WTC11 (cell line): ENCODE measurements around the gene TIGIT. TPM values are rescaled to one million over a fixed set of nuclear protein-coding genes. Genes with fewer than 3 reads are reported as not detected.

ENCODE experiments used
- ATAC-seq: fragments of 200-7000 bp; cut with Tn5 transposase; 2 replicates; pipeline ENCODE4 v1.10.0; 2021; ENCODE audit warnings: mild to moderate bottlenecking, moderate library complexity
- CTCF ChIA-PET: fragments of 300-600 bp; sonication (Branson Sonifier 250); formaldehyde crosslinking; loops from one replicate; lab custom pipeline; 2021; ENCODE audit warnings: antibody characterized with exemption; lab: Charles Lee
- POLR2A ChIA-PET: fragments of 350-600 bp; sonication (Branson Sonifier 250); formaldehyde crosslinking; loops from one replicate; lab custom pipeline; 2021; ENCODE audit warnings: antibody characterized with exemption; lab: Charles Lee
- DNase-seq: peaks from one replicate; pipeline ENCODE4 v3.0.0; 2021; ENCODE audit warnings: low spot score
- H3K27ac Mint-ChIP-seq: 2 replicates; pipeline ENCODE4 v1.8.0; 2021; ENCODE audit warnings: mixed read lengths
- H3K27me3 Mint-ChIP-seq: 2 replicates; pipeline ENCODE4 v1.8.0; 2021; ENCODE audit warnings: low read depth, mild to moderate bottlenecking, moderate library complexity, mixed read lengths
- H3K36me3 Mint-ChIP-seq: 2 replicates; pipeline ENCODE4 v1.8.0; 2021; ENCODE audit warnings: mixed read lengths
- H3K4me1 Mint-ChIP-seq: 2 replicates; pipeline ENCODE4 v1.8.0; 2022; ENCODE audit warnings: mixed read lengths
- H3K4me3 Mint-ChIP-seq: 2 replicates; pipeline ENCODE4 v1.8.0; 2021; ENCODE audit warnings: mild to moderate bottlenecking, moderate library complexity, mixed read lengths
- H3K9me3 Mint-ChIP-seq: 2 replicates; pipeline ENCODE4 v1.8.0; 2021; ENCODE audit warnings: mixed read lengths
- CBFB ChIP-seq: sonication (generic); formaldehyde crosslinking; IDR thresholded peaks from 2 replicates; pipeline ENCODE4 v1.8.1; 2022; ENCODE audit warnings: mild to moderate bottlenecking, low read depth, missing genetic modification reagents
- CREB1 ChIP-seq: sonication (generic); formaldehyde crosslinking; IDR thresholded peaks from 2 replicates; pipeline ENCODE4 v1.8.0; 2023; ENCODE audit warnings: mild to moderate bottlenecking, missing genetic modification reagents
- HMGA2 ChIP-seq: fragments of 250-450 bp; sonication (Bioruptor Pico); IDR thresholded peaks from 2 replicates; pipeline ENCODE4 v1.4.0; 2021; ENCODE audit warnings: mild to moderate bottlenecking, moderate library complexity
- HMGXB4 ChIP-seq: sonication (generic); formaldehyde crosslinking; IDR thresholded peaks from 2 replicates; pipeline ENCODE4 v1.8.1; 2023; ENCODE audit warnings: mild to moderate bottlenecking, moderate library complexity, missing genetic modification reagents
- total RNA-seq: library from RNA; stranded (reverse); gene quantifications from 3 replicates; pipeline ENCODE4 v1.2.3, GENCODE V29; 2021
- TF ChIP-seq, protein P1 (sequence below): sonication (generic); formaldehyde crosslinking; IDR thresholded peaks from 2 replicates; pipeline ENCODE4 v1.8.1; 2022; ENCODE audit warnings: missing genetic modification reagents, borderline replicate concordance
- TF ChIP-seq, protein P2 (sequence below): sonication (generic); formaldehyde crosslinking; IDR thresholded peaks from 2 replicates; pipeline ENCODE4 v1.8.0; 2023; ENCODE audit warnings: missing genetic modification reagents, mild to moderate bottlenecking, borderline replicate concordance
- TF ChIP-seq, protein P3 (sequence below): fragments of 250-450 bp; sonication (Bioruptor Pico); IDR thresholded peaks from 2 replicates; pipeline ENCODE4 v1.9.0; 2021; ENCODE audit warnings: mild to moderate bottlenecking

The TIGIT gene
- total RNA-seq, 1 experiment from 2014 or later = 0.04 TPM

DNA sequence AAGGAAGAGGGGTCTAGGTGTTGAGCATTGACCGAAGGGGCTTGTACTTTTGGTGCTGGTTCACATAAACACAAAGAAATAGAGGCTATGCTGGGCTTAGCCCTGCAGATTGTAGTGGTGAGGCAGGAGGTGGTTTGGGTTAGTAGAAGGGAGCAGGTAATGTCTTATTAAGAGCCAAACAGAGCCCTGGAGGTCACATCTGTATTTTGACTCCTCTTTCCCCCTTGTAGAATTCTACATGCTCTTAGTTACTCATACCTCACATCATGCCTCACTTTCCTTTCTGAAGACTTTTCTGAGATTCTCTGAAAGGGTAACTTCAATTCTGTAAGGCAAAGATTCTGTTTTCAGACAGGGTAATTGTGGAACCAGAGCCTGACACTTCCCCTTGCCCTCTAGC, 40.3 kb upstream of the TIGIT start:
- Mint-ChIP-seq H3K36me3 (peaks cover 17% of the 10 kb centered on the region), H3K9me3 (peaks cover 27% of the 10 kb centered on the region), H3K27ac (no peak overlapping the region), H3K27me3 (no peaks in the 10 kb centered on the region), H3K4me3 (no peak overlapping the region), H3K4me1 (no peaks in the 10 kb centered on the region)
- CTCF ChIA-PET = no interaction called here
- TF ChIP-seq, protein P1, sequence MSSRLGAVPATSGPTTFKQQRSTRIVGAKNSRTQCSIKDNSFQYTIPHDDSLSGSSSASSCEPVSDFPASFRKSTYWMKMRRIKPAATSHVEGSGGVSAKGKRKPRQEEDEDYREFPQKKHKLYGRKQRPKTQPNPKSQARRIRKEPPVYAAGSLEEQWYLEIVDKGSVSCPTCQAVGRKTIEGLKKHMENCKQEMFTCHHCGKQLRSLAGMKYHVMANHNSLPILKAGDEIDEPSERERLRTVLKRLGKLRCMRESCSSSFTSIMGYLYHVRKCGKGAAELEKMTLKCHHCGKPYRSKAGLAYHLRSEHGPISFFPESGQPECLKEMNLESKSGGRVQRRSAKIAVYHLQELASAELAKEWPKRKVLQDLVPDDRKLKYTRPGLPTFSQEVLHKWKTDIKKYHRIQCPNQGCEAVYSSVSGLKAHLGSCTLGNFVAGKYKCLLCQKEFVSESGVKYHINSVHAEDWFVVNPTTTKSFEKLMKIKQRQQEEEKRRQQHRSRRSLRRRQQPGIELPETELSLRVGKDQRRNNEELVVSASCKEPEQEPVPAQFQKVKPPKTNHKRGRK (CRISPR knock-in tag) = no peak
- no peak for TF ChIP-seq CBFB (CRISPR knock-in tag)
- TF ChIP-seq, protein P2, sequence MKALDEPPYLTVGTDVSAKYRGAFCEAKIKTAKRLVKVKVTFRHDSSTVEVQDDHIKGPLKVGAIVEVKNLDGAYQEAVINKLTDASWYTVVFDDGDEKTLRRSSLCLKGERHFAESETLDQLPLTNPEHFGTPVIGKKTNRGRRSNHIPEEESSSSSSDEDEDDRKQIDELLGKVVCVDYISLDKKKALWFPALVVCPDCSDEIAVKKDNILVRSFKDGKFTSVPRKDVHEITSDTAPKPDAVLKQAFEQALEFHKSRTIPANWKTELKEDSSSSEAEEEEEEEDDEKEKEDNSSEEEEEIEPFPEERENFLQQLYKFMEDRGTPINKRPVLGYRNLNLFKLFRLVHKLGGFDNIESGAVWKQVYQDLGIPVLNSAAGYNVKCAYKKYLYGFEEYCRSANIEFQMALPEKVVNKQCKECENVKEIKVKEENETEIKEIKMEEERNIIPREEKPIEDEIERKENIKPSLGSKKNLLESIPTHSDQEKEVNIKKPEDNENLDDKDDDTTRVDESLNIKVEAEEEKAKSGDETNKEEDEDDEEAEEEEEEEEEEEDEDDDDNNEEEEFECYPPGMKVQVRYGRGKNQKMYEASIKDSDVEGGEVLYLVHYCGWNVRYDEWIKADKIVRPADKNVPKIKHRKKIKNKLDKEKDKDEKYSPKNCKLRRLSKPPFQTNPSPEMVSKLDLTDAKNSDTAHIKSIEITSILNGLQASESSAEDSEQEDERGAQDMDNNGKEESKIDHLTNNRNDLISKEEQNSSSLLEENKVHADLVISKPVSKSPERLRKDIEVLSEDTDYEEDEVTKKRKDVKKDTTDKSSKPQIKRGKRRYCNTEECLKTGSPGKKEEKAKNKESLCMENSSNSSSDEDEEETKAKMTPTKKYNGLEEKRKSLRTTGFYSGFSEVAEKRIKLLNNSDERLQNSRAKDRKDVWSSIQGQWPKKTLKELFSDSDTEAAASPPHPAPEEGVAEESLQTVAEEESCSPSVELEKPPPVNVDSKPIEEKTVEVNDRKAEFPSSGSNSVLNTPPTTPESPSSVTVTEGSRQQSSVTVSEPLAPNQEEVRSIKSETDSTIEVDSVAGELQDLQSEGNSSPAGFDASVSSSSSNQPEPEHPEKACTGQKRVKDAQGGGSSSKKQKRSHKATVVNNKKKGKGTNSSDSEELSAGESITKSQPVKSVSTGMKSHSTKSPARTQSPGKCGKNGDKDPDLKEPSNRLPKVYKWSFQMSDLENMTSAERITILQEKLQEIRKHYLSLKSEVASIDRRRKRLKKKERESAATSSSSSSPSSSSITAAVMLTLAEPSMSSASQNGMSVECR = no peak
- TF ChIP-seq, protein P3, sequence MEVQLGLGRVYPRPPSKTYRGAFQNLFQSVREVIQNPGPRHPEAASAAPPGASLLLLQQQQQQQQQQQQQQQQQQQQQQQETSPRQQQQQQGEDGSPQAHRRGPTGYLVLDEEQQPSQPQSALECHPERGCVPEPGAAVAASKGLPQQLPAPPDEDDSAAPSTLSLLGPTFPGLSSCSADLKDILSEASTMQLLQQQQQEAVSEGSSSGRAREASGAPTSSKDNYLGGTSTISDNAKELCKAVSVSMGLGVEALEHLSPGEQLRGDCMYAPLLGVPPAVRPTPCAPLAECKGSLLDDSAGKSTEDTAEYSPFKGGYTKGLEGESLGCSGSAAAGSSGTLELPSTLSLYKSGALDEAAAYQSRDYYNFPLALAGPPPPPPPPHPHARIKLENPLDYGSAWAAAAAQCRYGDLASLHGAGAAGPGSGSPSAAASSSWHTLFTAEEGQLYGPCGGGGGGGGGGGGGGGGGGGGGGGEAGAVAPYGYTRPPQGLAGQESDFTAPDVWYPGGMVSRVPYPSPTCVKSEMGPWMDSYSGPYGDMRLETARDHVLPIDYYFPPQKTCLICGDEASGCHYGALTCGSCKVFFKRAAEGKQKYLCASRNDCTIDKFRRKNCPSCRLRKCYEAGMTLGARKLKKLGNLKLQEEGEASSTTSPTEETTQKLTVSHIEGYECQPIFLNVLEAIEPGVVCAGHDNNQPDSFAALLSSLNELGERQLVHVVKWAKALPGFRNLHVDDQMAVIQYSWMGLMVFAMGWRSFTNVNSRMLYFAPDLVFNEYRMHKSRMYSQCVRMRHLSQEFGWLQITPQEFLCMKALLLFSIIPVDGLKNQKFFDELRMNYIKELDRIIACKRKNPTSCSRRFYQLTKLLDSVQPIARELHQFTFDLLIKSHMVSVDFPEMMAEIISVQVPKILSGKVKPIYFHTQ (CRISPR knock-in tag) = no peak
- DNase-seq (no peak), ATAC-seq (no peak)
- POLR2A ChIA-PET = no interaction called here

- TF ChIP-seq HMGA2 (CRISPR knock-in tag) = peak; percentile 96
- no peak for TF ChIP-seq CREB1
- TF ChIP-seq, all 79 proteins: peak for 1
- peaks cover 51% of the 10 kb centered on the region for H3K36me3 Mint-ChIP-seq
- ATAC-seq = no peak
Observed at GRCh38 chr3:114259566-114259965, 34.3 kb upstream of the TIGIT start.

DNA sequence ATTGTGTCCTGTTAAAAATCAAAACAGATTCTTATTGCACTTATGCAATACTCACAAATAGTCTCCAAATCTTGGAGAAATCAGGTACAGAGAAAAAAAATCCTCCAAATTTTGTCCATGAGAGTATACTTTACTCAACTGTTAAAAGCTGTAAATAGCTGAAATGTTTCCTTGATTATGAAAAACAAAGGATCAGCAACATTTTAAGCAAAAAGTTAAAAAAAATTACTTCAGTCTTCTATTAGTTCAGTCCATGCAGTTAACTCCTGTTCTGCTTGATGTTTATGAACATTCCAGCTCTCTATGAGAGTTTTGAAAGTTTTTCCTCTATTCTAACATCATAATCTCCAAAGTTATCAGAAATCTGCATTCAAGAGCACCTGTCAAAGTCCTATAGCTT, 33.7 kb upstream of the TIGIT start:
- Mint-ChIP-seq H3K27ac (no peak overlapping the region), H3K9me3 (peaks cover 66% of the 10 kb centered on the region), H3K36me3 (peaks cover 56% of the 10 kb centered on the region), H3K4me1 (no peaks in the 10 kb centered on the region), H3K4me3 (no peak overlapping the region), H3K27me3 (no peaks in the 10 kb centered on the region)
- no peak for ATAC-seq
- POLR2A ChIA-PET = no interaction called here
- CTCF ChIA-PET = no interaction called here
- TF ChIP-seq, protein P1 (CRISPR knock-in tag) = no peak
- TF ChIP-seq HMGXB4 = no peak
- DNase-seq = no peak

More at GRCh38 chr3:114259566-114259965, 34.3 kb upstream of the TIGIT start:
- H3K9me3 Mint-ChIP-seq = peaks cover 60% of the 10 kb centered on the region
- no peak for DNase-seq
- CTCF ChIA-PET = no interaction called here
- H3K4me3 Mint-ChIP-seq = no peak overlapping the region
- POLR2A ChIA-PET = no interaction called here
- H3K27me3 Mint-ChIP-seq = no peaks in the 10 kb centered on the region
- H3K4me1 Mint-ChIP-seq = no peaks in the 10 kb centered on the region
- H3K27ac Mint-ChIP-seq = no peak overlapping the region
